CD14-positive monocyte (primary cell): ENCODE data around the gene SPTBN1. TPM values are rescaled to one million over a fixed set of nuclear protein-coding genes. Genes with fewer than 3 reads are reported as not detected.

ENCODE experiments used
- DNase-seq, 3 donors: peaks; one replicate each; pipeline ENCODE4 v3.0.0-alpha.2; 2011 to 2022
- H2AFZ ChIP-seq: 2 replicates; pipeline ENCODE4 v1.6.0; 2012; ENCODE audit warnings: mild to moderate bottlenecking, low read depth, low read length, inconsistent platforms; ENCODE audit not compliant: insufficient read depth, poor library complexity, severe bottlenecking
- H3K27ac ChIP-seq, 2 donors: 1 replicate in 1 of 2; 2 replicates in 1 of 2; pipeline ENCODE4 v1.5.1; 2012 to 2013; ENCODE audit warnings: low read length in 2 of 2, control low read depth in 1 of 2, inconsistent platforms in 1 of 2, low read depth in 1 of 2, mild to moderate bottlenecking in 1 of 2
- H3K27me3 ChIP-seq, 2 donors: one replicate each; pipeline versions ENCODE4 v1.6.0 to v1.6.1; 2011 to 2013; ENCODE audit warnings: low read length in 2 of 2; ENCODE audit not compliant: control insufficient read depth in 2 of 2, insufficient read depth in 2 of 2
- H3K36me3 ChIP-seq, 2 donors: replicated peaks in 1 of 2; 1 replicate in 1 of 2; 2 replicates in 1 of 2; pipeline versions ENCODE4 v1.5.1 to v1.6.1; 2012 to 2013; ENCODE audit warnings: low read length in 2 of 2, control low read depth in 1 of 2, inconsistent platforms in 1 of 2, mild to moderate bottlenecking in 1 of 2; ENCODE audit not compliant: insufficient read depth in 2 of 2, control insufficient read depth in 1 of 2
- H3K4me1 ChIP-seq, 2 donors: 1 replicate in 1 of 2; 2 replicates in 1 of 2; pipeline versions ENCODE4 v1.5.1 to v1.6.1; 2012 to 2013; ENCODE audit warnings: low read length in 2 of 2, control low read depth in 1 of 2, inconsistent platforms in 1 of 2, mild to moderate bottlenecking in 1 of 2, moderate library complexity in 1 of 2; ENCODE audit not compliant: insufficient read depth in 2 of 2, control insufficient read depth in 1 of 2
- H3K4me2 ChIP-seq: replicated peaks from 2 replicates; pipeline ENCODE3; 2012; ENCODE audit warnings: low read length, moderate library complexity, mild to moderate bottlenecking; ENCODE audit not compliant: poor library complexity, severe bottlenecking; ENCODE audit errors: extremely low read depth
- H3K4me3 ChIP-seq, 3 experiments: fragments of 200-600 bp in 1 of 3; sonication (generic) in 1 of 3; replicated peaks in 1 of 3; 1 replicate in 2 of 3; 2 replicates in 1 of 3; pipeline ENCODE4 v1.5.1; 2011 to 2013; ENCODE audit warnings: low read length in 3 of 3, mild to moderate bottlenecking in 3 of 3, control low read depth in 2 of 3, low read depth in 2 of 3, inconsistent platforms in 1 of 3, moderate library complexity in 1 of 3
- H3K79me2 ChIP-seq: 2 replicates; pipeline ENCODE4 v1.6.0; 2012; ENCODE audit warnings: mild to moderate bottlenecking, control low read depth, inconsistent platforms, low read length, moderate library complexity; ENCODE audit not compliant: insufficient read depth
- H3K9ac ChIP-seq: 2 replicates; pipeline ENCODE4 v1.6.0; 2017; ENCODE audit warnings: low read length, mild to moderate bottlenecking; ENCODE audit not compliant: insufficient read depth, poor library complexity, severe bottlenecking
- H3K9me3 ChIP-seq, 2 donors: replicated peaks in 1 of 2; 1 replicate in 1 of 2; 2 replicates in 1 of 2; pipeline versions ENCODE4 v1.5.1 to v1.6.1; 2012 to 2013; ENCODE audit warnings: low read length in 2 of 2, control low read depth in 1 of 2; ENCODE audit not compliant: control insufficient read depth in 1 of 2, insufficient read depth in 1 of 2
- H4K20me1 ChIP-seq: 2 replicates; pipeline ENCODE4 v1.6.0; 2012; ENCODE audit warnings: mild to moderate bottlenecking, low read length, control low read depth, moderate library complexity; ENCODE audit not compliant: insufficient read depth
- H3K27ac Mint-ChIP-seq, 7 donors: one replicate each; pipeline ENCODE4 v1.8.0; 2020; ENCODE audit warnings: mild to moderate bottlenecking in 7 of 7, mixed read lengths in 7 of 7, moderate library complexity in 6 of 7, inconsistent platforms in 2 of 7
- H3K27me3 Mint-ChIP-seq, 3 donors: one replicate each; pipeline ENCODE4 v1.8.0; 2021 to 2022; ENCODE audit warnings: low read depth in 3 of 3, mild to moderate bottlenecking in 3 of 3, mixed read lengths in 3 of 3, moderate library complexity in 3 of 3, inconsistent platforms in 1 of 3
- H3K36me3 Mint-ChIP-seq, 2 donors: one replicate each; pipeline ENCODE4 v1.8.0; 2020; ENCODE audit warnings: mixed read lengths in 2 of 2, inconsistent platforms in 1 of 2, mild to moderate bottlenecking in 1 of 2
- H3K4me1 Mint-ChIP-seq: one replicate; pipeline ENCODE4 v1.8.0; 2020; ENCODE audit warnings: mild to moderate bottlenecking, mixed read lengths
- H3K4me3 Mint-ChIP-seq, 2 donors: one replicate each; pipeline ENCODE4 v1.8.0; 2020; ENCODE audit warnings: mild to moderate bottlenecking in 2 of 2, mixed read lengths in 2 of 2, moderate library complexity in 1 of 2
- H3K9me3 Mint-ChIP-seq, 7 donors: one replicate each; pipeline ENCODE4 v1.8.0; 2020 to 2022; ENCODE audit warnings: mixed read lengths in 7 of 7, mild to moderate bottlenecking in 6 of 7, moderate library complexity in 6 of 7, inconsistent platforms in 2 of 7
- WGBS: methylation state at CpG from one replicate; pipeline ENCODE4 v1.1.5; 2013; ENCODE audit warnings: missing lambda C conversion rate; ENCODE audit not compliant: insufficient coverage; 5-methylcytosine and 5-hydroxymethylcytosine counted together
- intact Hi-C, 2 donors: fragments of 100-400 bp; cut with micrococcal nuclease; formaldehyde crosslinking; loops; one replicate each; pipeline versions ENCODE4 v1.15.0 to v1.15.1; 2023
- polyA plus RNA-seq, 3 donors: library from polyadenylated mRNA; depleted of rRNA in 1 of 3; unstranded in 2 of 3; stranded (reverse) in 1 of 3; fragments of 300-500 nt in 2 of 3; fragments of >200 nt in 1 of 3; fragmentation: Illumina TruSeq in 2 of 3; gene quantifications; 1 replicate in 2 of 3; 2 replicates in 1 of 3; pipeline ENCODE4 v1.2.3, GENCODE V29; 2012 to 2021
- TF ChIP-seq, protein P1 (sequence below): fragments of 200-600 bp; IDR thresholded peaks from one replicate; pipeline ENCODE4 v1.8.0; 2022; ENCODE audit warnings: antibody characterized with exemption, mild to moderate bottlenecking

SPTBN1 gene
- polyA plus RNA-seq, 3 donors: 0.79 to 2.8 (median 1.7) TPM

DNA sequence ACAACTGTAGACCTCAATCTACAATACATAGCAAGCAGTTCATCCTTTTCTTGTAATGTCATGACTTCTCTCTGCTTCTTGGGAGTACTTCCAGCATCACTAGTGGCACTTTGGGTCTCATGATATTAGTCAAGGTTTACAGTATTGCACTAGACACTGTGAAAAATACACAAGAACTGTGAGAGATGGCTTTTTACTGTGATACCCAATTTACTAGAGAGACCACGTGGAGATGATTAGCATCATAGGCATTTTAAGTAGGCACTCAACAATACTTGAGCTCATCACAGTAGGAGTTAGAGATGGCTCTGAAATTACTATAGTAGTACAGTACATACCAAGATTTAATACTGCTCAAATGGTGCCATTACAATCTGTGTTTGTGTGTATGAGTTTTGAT is 154.6 kb downstream of the SPTBN1 start:
- H4K20me1 ChIP-seq: no peaks in the 10 kb centered on the region
- no peak overlapping the region for H2AFZ ChIP-seq
- no peak overlapping the region for H3K27ac Mint-ChIP-seq
- peaks cover 3% of the 10 kb centered on the region for H3K4me1 Mint-ChIP-seq
- H3K4me1 ChIP-seq: no peaks in the 10 kb centered on the region
- H3K4me2 ChIP-seq: no peak overlapping the region
- no peaks in the 10 kb centered on the region for H3K27me3 ChIP-seq
- no peak overlapping the region for H3K4me3 ChIP-seq
- no peak overlapping the region for H3K9ac ChIP-seq
- peaks cover 32 to 35% of the 10 kb centered on the region in 2 donors for H3K36me3 Mint-ChIP-seq
- H3K27ac ChIP-seq: no peak overlapping the region
- no CpG with 5 or more reads among the region's 1 CpG for WGBS
- TF ChIP-seq, protein P1, sequence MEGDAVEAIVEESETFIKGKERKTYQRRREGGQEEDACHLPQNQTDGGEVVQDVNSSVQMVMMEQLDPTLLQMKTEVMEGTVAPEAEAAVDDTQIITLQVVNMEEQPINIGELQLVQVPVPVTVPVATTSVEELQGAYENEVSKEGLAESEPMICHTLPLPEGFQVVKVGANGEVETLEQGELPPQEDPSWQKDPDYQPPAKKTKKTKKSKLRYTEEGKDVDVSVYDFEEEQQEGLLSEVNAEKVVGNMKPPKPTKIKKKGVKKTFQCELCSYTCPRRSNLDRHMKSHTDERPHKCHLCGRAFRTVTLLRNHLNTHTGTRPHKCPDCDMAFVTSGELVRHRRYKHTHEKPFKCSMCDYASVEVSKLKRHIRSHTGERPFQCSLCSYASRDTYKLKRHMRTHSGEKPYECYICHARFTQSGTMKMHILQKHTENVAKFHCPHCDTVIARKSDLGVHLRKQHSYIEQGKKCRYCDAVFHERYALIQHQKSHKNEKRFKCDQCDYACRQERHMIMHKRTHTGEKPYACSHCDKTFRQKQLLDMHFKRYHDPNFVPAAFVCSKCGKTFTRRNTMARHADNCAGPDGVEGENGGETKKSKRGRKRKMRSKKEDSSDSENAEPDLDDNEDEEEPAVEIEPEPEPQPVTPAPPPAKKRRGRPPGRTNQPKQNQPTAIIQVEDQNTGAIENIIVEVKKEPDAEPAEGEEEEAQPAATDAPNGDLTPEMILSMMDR: no peak
- DNase-seq: no peak
- intact Hi-C loops: no loop called here
- H3K79me2 ChIP-seq: peaks cover 65% of the 10 kb centered on the region
- peaks cover 10 to 34% of the 10 kb centered on the region in 2 donors for H3K36me3 ChIP-seq
- peaks cover 0 to 1% (median 0%) of the 10 kb centered on the region in 3 donors for H3K27me3 Mint-ChIP-seq
- H3K4me3 Mint-ChIP-seq: no peak overlapping the region
- H3K9me3 ChIP-seq: no peaks in the 10 kb centered on the region
- no peaks in the 10 kb centered on the region for H3K9me3 Mint-ChIP-seq

DNA sequence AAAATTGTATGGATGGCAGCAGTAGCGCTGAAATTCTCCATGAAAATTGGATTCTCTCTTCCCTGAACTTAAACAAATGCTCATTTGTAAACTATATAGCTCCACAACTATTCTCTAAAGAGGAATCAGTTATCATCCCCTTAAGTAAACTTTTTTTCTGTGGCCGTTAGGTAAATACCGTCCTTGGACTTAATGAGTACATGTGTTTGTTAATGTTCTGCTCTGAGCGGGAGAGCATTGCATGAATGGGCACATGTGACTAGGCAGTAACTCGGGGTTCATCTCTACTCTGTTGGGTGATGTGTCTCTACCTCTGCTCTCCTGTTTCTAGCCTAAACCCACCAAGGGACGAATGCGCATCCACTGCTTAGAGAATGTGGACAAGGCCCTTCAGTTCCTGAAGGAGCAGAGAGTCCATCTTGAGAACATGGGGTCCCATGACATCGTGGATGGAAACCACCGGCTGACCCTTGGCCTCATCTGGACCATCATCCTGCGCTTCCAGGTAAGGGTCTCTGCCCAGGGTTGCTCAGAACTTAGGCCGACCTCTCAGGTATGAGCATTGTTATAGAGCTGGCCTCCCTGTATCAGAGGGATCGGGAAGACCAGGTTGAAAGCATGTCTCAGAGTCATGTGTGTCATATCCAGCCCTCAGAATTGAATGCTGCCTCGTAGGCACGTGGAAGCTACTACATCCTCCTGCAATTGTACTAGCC is 155.9 kb downstream of the SPTBN1 start:
- WGBS: 91% methylated on average over 10 of the region's 14 CpGs

More for the DNA sequence above, 155.9 kb downstream of the SPTBN1 start:
- Histone ChIP-seq H3K9ac (no peak overlapping the region), H3K4me1 (no peaks in the 10 kb centered on the region), H4K20me1 (no peaks in the 10 kb centered on the region), H2AFZ (no peak overlapping the region), H3K27me3 (no peaks in the 10 kb centered on the region), H3K4me3 (no peak overlapping the region), H3K36me3 (peaks cover 11 to 47% of the 10 kb centered on the region in 2 donors), H3K27ac (no peak overlapping the region), H3K79me2 (peaks cover 52% of the 10 kb centered on the region), H3K4me2 (no peak overlapping the region), H3K9me3 (no peaks in the 10 kb centered on the region)
- Mint-ChIP-seq H3K4me3 (no peak overlapping the region), H3K36me3 (peaks cover 35 to 37% of the 10 kb centered on the region in 2 donors), H3K27me3 (peaks cover 0 to 1% (median 0%) of the 10 kb centered on the region in 3 donors), H3K4me1 (peaks cover 2% of the 10 kb centered on the region), H3K27ac (peak overlapping the region in 1 of 7 donors; percentile 49), H3K9me3 (no peaks in the 10 kb centered on the region)
- intact Hi-C loops: no loop called here
- TF ChIP-seq, protein P1: no peak
- no peak for DNase-seq
